DOHH2 (cell line): Measurements from ENCODE around the gene C12orf42.

Source experiments
- EZH2phosphoT487 ChIP-seq: fragments of 200-600 bp; sonication (generic); IDR thresholded peaks from 2 replicates; pipeline ENCODE4 v1.6.1; 2017; ENCODE audit warnings: borderline replicate concordance, mild to moderate bottlenecking, antibody characterized with exemption, low read length, moderate library complexity, mixed read lengths
- TF ChIP-seq, protein P1 (sequence below): fragments of 200-600 bp; sonication (generic); IDR thresholded peaks from one replicate; pipeline ENCODE4 v1.5.1; 2014; ENCODE audit warnings: antibody characterized with exemption, mild to moderate bottlenecking, low read depth, low read length; ENCODE audit not compliant: poor library complexity, severe bottlenecking

DNA sequence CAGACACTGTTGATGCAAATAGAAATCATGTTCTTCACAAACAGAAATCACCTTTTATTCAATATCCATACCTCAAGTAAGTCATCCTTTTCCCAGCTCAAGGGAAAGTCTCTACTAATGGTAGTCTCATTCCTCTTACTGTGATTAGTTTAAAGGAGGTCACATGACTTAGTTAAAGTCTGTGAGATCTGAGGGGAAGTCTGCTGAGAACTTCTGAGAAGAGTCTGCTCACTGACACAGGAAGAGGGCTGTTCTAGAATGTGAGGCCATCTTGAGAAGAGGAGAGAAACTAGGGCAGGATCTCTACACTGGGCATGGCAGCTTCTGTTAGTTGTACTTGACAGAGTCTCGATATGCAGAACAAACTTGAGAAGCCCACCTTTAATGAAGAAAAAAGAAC lies 146.8 kb downstream of the C12orf42 start:
- TF ChIP-seq, protein P1, sequence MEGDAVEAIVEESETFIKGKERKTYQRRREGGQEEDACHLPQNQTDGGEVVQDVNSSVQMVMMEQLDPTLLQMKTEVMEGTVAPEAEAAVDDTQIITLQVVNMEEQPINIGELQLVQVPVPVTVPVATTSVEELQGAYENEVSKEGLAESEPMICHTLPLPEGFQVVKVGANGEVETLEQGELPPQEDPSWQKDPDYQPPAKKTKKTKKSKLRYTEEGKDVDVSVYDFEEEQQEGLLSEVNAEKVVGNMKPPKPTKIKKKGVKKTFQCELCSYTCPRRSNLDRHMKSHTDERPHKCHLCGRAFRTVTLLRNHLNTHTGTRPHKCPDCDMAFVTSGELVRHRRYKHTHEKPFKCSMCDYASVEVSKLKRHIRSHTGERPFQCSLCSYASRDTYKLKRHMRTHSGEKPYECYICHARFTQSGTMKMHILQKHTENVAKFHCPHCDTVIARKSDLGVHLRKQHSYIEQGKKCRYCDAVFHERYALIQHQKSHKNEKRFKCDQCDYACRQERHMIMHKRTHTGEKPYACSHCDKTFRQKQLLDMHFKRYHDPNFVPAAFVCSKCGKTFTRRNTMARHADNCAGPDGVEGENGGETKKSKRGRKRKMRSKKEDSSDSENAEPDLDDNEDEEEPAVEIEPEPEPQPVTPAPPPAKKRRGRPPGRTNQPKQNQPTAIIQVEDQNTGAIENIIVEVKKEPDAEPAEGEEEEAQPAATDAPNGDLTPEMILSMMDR: no peak
- no peak for TF ChIP-seq EZH2phosphoT487
